NCI-H460 (cell line): ENCODE data around the gene CCDC180. TPM values are rescaled to one million over a fixed set of nuclear protein-coding genes. Genes with fewer than 3 reads are reported as not detected.
A peak's percentile ranks its signal among the peaks of the same experiment; 100 is the strongest.
"Not testable (repeated sequence)": the region's sequence is repeated elsewhere in the genome, so short reads cannot be mapped to it uniquely, and the experiment has no call there.

Experiments used
- DNase-seq: peaks from one replicate; pipeline ENCODE4 v3.0.0-alpha.2; 2016; ENCODE audit warnings: low read depth; ENCODE audit errors: extremely low read depth
- polyA plus RNA-seq: library from polyadenylated mRNA; depleted of rRNA; stranded (reverse); fragments of >200 nt; gene quantifications from 2 replicates; pipeline ENCODE4 v1.2.3, GENCODE V29; 2014; cell fraction: nucleus; rRNA removed
- total RNA-seq: library from RNA; depleted of rRNA; stranded (reverse); fragments of >200 nt; shearing (Covaris generic); gene quantifications from 2 replicates; pipeline ENCODE4 v1.2.3, GENCODE V29; 2014; rRNA removed

CCDC180 gene
- total RNA-seq, result 0.32 and 1.9 TPM in 2 replicates
- 3.2 and 3.9 TPM in 2 replicates for polyA plus RNA-seq

DNA sequence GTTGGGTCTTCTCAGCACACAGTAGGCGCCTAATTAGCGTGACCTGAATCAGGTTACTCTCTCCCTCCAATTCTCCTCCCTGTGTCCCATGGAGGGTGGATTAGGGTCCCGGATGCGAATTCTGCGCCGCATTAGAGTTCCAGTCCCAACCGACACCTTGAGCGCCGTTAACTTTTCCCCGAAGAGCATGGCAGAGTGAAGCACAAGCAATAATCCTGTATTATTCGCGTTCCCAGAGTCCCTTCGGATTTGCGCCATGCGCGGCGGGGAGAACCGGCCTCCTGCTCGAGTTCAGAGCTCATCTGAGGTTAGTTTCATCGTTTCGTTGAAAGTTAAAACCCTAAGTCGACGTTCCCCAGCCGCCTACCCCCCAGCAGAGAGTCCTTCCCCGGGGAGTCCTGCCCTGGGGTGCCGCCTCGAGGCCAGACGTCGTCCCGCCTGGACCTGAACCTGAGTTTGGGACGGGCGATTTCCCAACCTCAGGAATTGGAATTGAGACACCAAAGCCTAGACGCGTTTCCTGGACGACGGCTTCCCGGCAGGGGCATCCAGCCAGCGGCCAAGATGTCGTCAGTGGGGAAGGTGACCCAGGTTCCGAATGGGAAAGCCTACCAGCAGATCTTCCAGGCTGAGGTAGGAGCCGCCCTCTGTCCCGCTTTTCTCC is at the start of gene CCDC180:
Gene CCDC180 (plus strand): TSS at position 160 of the 664 bp plus-strand sequence. CDS start 405 bp downstream, at position 565.
- DNase-seq, result no peak

DNA sequence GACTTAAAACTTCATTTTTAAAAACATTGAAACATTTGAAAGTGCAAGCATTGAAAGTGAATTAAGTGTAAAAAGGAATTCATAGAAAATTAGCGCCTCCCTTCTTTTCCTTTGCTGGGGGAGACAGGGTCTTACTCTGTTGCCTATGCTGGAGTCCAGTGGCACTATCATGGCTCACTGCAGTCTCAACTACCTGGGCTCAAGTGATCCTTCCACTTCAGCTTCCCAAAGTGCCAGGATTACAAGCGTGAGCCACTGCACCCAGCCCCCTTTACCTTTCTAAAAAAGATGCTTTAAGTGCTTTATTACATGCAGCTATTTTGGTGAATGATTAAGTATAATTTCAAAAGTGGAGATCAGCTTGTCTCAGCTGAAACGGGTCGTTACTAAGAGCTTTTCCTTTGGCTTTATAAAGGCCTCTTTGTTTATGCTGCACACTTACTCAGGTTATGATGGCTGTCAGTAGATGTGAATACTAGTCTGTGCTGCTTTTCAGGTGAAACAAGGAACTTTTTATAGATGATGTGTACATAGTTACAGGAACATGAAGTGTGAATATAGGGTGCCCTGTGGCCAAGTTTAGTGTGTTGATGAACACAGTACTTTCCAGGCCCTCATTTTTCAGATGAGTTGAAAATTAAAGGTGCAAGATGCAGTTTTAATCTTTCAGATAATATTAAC is 47.5 kb upstream of the CCDC180 start:
- DNase-seq, result not testable (repeated sequence)

DNA sequence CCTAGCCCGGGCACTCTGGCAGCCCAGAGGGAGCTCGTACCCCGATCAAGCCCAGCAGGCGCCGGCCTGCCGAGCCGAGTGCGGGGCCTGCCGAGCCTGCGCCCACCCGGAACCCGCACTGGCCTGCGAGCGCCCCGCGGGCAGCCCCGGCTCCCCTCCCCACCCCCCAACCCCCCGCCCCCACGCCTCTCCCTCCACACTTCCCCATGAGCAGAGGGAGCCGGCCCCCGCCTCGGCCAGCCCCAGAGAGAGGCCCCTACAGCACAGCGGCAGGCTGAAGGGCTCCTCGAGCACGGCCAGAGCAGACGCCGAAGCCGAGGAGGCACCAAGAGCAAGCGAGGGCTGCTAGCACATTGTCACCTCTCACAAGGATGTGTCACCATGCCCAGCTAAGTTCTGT is 36.2 kb upstream of the CCDC180 start:
- DNase-seq, result no peak

DNA sequence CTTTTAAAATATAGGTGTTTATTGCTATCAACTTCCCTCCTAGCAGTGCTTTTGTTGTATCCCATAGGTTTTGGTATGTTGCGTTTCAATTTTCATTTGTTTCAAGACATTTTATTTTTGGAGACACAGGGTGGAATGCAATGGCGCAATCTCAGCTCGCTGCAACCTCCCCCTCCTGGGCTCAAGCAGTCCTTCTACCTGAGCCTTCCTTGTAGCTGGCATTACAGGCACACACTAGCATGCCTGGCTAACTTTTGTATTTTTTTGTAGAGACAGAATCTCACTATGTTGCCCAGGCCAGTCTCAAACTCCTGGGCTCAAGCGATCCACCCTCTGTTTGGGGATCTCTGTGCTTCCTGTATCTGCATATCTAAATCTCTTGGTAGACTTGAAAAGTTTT is 35.4 kb upstream of the CCDC180 start:
- DNase-seq, result no peak

- DNase-seq, result no peak
Observed at GRCh38 chr9:97276310-97276852, 31.1 kb upstream of the CCDC180 start.

GRCh38 chr9:97277953-97278352 is 29.5 kb upstream of the CCDC180 start:
- DNase-seq, result no peak

- no peak for DNase-seq
Observed at GRCh38 chr9:97280755-97281330, 26.6 kb upstream of the CCDC180 start.

GRCh38 chr9:97283768-97284167 is 23.7 kb upstream of the CCDC180 start:
- DNase-seq, result no peak

- DNase-seq, result no peak
Observed at GRCh38 chr9:97284798-97285197, 22.7 kb upstream of the CCDC180 start.

- DNase-seq, result no peak
Observed at GRCh38 chr9:97292200-97292599, 15.3 kb upstream of the CCDC180 start.

DNA sequence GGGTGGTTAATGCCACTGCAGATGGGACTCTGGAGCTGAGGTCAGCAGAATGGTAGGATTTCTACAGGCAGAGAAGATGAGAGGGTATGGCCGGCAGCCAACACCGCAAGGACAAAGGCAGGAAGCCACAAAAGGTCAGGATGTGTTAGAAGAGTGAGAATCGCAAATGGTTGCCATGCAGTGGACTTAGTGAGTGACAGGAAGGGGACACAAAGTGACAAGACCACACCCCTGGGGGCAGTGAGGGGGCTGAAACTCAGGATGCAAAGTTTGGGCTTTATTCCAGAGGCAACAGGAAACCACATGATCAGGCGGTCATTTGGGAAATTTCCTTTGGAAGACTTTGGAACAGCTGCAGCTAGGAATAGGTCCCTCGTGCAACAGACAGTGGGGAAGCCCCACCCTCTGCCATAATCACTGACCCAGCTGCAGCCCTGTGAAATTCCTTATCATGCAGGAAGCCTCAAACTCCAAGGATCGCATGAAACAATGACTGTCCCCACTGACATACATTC is 14.2 kb upstream of the CCDC180 start:
- peak; percentile 8 for DNase-seq

DNA sequence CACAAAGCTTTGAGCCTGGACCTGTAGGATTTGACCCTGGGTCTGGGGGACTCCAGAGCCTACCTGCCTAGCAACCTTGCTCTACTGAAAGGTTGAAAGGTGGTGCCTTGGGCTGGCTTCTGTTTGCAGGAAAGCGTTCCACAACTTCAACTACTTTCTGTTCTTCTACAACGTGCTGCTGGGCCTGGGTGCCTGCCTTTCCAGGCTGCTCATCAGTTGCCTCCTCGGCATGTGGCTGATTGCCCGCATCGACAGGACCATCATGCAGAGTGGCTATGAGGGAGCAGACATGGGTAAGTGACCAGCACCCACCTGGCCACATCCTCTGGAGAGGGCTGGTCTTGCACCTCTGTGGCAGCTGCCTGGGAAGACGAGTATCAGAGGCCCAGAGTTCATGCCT is 13.6 kb upstream of the CCDC180 start:
- DNase-seq, result no peak

DNA sequence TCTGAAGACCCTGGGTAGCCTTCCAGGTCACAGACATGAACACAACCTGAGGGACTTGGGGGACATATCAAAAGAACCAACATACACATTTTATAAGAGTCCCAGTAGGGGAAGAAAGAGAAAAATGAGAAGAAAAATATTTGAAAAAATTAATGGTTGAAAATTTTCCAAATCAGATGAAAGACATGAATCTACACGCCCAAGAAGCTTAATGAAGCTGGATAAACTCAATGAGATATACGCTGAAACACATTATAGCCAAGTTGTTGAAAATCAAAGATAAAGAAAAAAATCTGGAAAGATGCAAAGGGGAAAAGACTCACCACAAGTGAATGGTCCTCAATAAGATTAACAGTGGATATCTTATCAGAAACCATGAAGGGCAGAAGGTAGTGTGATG is 9.6 kb upstream of the CCDC180 start:
- DNase-seq, result no peak

GRCh38 chr9:97299809-97300414 is 7.5 kb upstream of the CCDC180 start:
- DNase-seq, result no peak

DNA sequence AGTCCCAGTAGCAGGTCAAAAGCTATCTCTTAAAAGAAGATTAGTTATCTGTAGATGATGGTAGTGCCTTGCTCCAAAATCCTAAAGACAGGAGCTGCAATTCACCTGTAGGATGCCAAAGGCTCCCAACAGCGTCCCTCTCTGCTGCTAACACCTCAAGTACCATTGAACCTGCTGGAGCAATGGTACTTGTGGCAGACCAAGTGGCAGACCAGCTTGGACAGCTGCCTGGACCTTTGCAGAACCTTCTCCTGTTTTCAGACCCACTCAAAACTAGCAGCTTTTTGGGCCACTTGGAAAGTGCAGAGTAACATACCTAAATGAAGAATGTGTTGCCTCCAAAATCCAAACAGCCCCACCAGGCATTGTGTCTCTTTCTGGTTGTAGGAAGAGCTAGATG is 6.9 kb upstream of the CCDC180 start:
- no peak for DNase-seq

DNA sequence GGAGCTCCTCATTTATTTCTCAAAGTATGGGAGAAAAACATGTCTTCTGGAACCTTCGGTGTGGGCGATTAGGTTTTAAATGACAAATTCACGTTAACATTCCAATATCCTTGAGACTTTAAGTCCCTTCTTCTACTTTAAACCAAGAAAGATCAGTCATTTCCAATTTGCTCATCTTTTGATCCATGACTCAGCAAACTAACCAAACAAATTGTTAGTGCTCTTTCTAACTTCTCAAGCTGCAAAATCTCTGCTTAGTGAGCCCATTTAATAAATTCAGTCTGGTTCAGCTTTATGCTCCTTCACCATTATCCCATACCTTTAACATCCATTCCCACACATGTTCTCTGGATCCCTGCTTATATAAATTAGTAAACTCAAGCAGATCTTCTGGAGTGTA is 5.5 kb upstream of the CCDC180 start:
- DNase-seq, result no peak

GRCh38 chr9:97304586-97304985 is 2.9 kb upstream of the CCDC180 start:
- DNase-seq, result no peak

- DNase-seq, result no peak
Observed at GRCh38 chr9:97305501-97306298, 1.8 kb upstream of the CCDC180 start.

- no peak for DNase-seq
Observed at GRCh38 chr9:97307091-97307490, 368 bp upstream of the CCDC180 start.

- DNase-seq, result no peak
Observed at GRCh38 chr9:97309260-97309659, 1.8 kb downstream of the CCDC180 start.
